ENCODE data around the gene ACER2. TPM values are rescaled to one million over a fixed set of nuclear protein-coding genes. Genes with fewer than 3 reads are reported as not detected.

ACER2 gene
- total RNA-seq, 1 experiment from 2014 or later, result 9.6 TPM

- H2AK5ac ChIP-seq (ENCODE audit: insufficient read length, low read length), result no peak overlapping the region
- DNase-seq, result peak; percentile 79
- Mint-ChIP-seq H3K27me3 (ENCODE audit: low read depth) (no peaks in the 10 kb centered on the region), H3K9me3 (no peaks in the 10 kb centered on the region), H3K4me1 (peaks cover 21 to 35% of the 10 kb centered on the region in 2 experiments), H3K4me3 (peak overlapping the region in 1 of 2 experiments; percentile 51; a peak in 1 of 5 replicates), H3K36me3 (ENCODE audit: insufficient read depth in 1 of 3, low read depth in 3 of 3) (peaks cover 0 to 1% (median under 1%) of the 10 kb centered on the region in 3 experiments; a peak in 1 of 7 replicates), H3K27ac (peak overlapping the region; percentile 78 to 93 (median 87); a peak in 4 of 7 replicates)
- peak; percentile 98 for TF ChIP-seq CTCF (conservative IDR thresholded peaks at IDR 0.05)
- no peak overlapping the region for H3K23ac ChIP-seq (ENCODE audit: insufficient read length, low read depth, low read length)
- no peak overlapping the region for H4K5ac ChIP-seq (ENCODE audit: insufficient read length, low read depth, low read length)
- H2BK20ac ChIP-seq (ENCODE audit: low read depth, low read length, poor library complexity, severe bottlenecking), result no peak overlapping the region
- H4K20me1 ChIP-seq (ENCODE audit: control insufficient read depth, insufficient read depth, insufficient read length), result no peaks in the 10 kb centered on the region
- no peak overlapping the region for H3K56ac ChIP-seq (ENCODE audit: insufficient read length, low read depth, low read length)
- no peak overlapping the region for H3K4ac ChIP-seq (ENCODE audit: low read depth, low read length)
- H2BK120ac ChIP-seq (ENCODE audit: low read depth, low read length, poor library complexity, severe bottlenecking), result no peak overlapping the region
- no peaks in the 10 kb centered on the region for H3K23me2 ChIP-seq (ENCODE audit: insufficient read length, low read depth, low read length, poor library complexity, severe bottlenecking)
- no peak overlapping the region for H4K8ac ChIP-seq (replicated peaks; ENCODE audit: insufficient read length, low read depth, low read length)
- H3T11ph ChIP-seq (ENCODE audit: low read length), result no peak overlapping the region
- H3K14ac ChIP-seq (ENCODE audit: insufficient read depth, low read length), result no peak overlapping the region
- no peak overlapping the region for H2BK15ac ChIP-seq (ENCODE audit: low read depth, low read length)
- no peak overlapping the region for H3K4me2 ChIP-seq (ENCODE audit: insufficient read depth, insufficient read length, low read length)
- no peaks in the 10 kb centered on the region for H3K9me3 ChIP-seq (ENCODE audit: control insufficient read depth, low read depth, low read length)
- H2BK5ac ChIP-seq (ENCODE audit: insufficient read length, low read length), result no peak overlapping the region
- no peak overlapping the region for H2BK12ac ChIP-seq (ENCODE audit: insufficient read length, low read depth, low read length)
- no peak overlapping the region for H3K27ac ChIP-seq (ENCODE audit: insufficient read length, low read depth, low read length)
- H3K4me1 ChIP-seq (ENCODE audit: insufficient read depth, low read length), result no peaks in the 10 kb centered on the region
- WGBS (ENCODE audit: extremely low coverage, insufficient read length, low lambda C conversion rate), result no CpG with 5 or more reads among the region's 12 CpGs
- H3K9ac ChIP-seq (ENCODE audit: extremely low read depth, insufficient read length, low read length), result no peak overlapping the region
- H3K79me2 ChIP-seq (ENCODE audit: insufficient read depth, low read length), result no peaks in the 10 kb centered on the region
- H3K79me1 ChIP-seq (ENCODE audit: insufficient read depth, low read depth, low read length, poor library complexity, severe bottlenecking), result no peaks in the 10 kb centered on the region
- no peak overlapping the region for H4K91ac ChIP-seq (ENCODE audit: insufficient read length, low read depth, low read length)
- no peak overlapping the region for H3K18ac ChIP-seq (ENCODE audit: insufficient read length, low read depth, low read length)
- H2AFZ ChIP-seq (ENCODE audit: low read length), result no peak overlapping the region
- H3K27me3 ChIP-seq (ENCODE audit: insufficient read depth, low read length), result no peaks in the 10 kb centered on the region
Observed at GRCh38 chr9:19456996-19457692, 48.3 kb downstream of the ACER2 start.

Measured in H9 (cell line).